PC-3 (cell line): ENCODE results near the gene C1orf53. TPM values are rescaled to one million over a fixed set of nuclear protein-coding genes. Genes with fewer than 3 reads are reported as not detected.

Experiments used
- ATAC-seq: fragments of 200-7000 bp; cut with Tn5 transposase; 2 replicates; pipeline ENCODE4 v1.9.1; 2020; ENCODE audit warnings: mild to moderate bottlenecking, moderate library complexity
- BruUV-seq: library from RNA; stranded (reverse); fragments of 400-500 nt; replicated peaks from 2 replicates; lab custom pipeline; 2021; lab: Mats Ljungman, UMichigan
- CTCF ChIA-PET: fragments of 300-600 bp; sonication (Branson Sonifier 250); formaldehyde crosslinking; loops from one replicate; lab custom pipeline; 2022; ENCODE audit warnings: antibody characterized with exemption; lab: Charles Lee
- POLR2A ChIA-PET: fragments of 300-600 bp; sonication (Branson Sonifier 250); formaldehyde crosslinking; loops from one replicate; lab custom pipeline; 2022; ENCODE audit warnings: antibody characterized with exemption; ENCODE audit not compliant: unreplicated experiment; lab: Charles Lee
- DNase-seq: peaks from one replicate; pipeline ENCODE4 v3.0.0-alpha.2; 2015
- H2AFZ ChIP-seq: fragments of 300-600 bp; sonication (generic); 2 replicates; pipeline ENCODE4 v1.6.0; 2016; ENCODE audit warnings: antibody characterized with exemption, low read length
- H3F3A ChIP-seq: fragments of 300-600 bp; sonication (generic); one replicate; pipeline ENCODE4 v1.6.0; 2017; ENCODE audit warnings: antibody characterized with exemption, low read length, control low read depth, mild to moderate bottlenecking; ENCODE audit not compliant: unreplicated experiment
- H3K27ac ChIP-seq: fragments of 300-600 bp; sonication (generic); 2 replicates; pipeline ENCODE4 v1.5.1; 2016; ENCODE audit warnings: mild to moderate bottlenecking, low read length
- H3K27me3 ChIP-seq: fragments of 300-600 bp; sonication (generic); 2 replicates; pipeline ENCODE4 v1.6.1; 2016; ENCODE audit warnings: low read length, mixed read lengths
- H3K36me3 ChIP-seq: fragments of 300-600 bp; sonication (generic); 2 replicates; pipeline ENCODE4 v1.6.1; 2016; ENCODE audit warnings: low read depth, mixed run types, low read length, mixed read lengths
- H3K4me1 ChIP-seq: fragments of 300-600 bp; sonication (generic); 2 replicates; pipeline ENCODE4 v1.5.1; 2016; ENCODE audit warnings: low read length; ENCODE audit not compliant: insufficient read depth
- H3K4me2 ChIP-seq: fragments of 300-600 bp; sonication (generic); 2 replicates; pipeline ENCODE4 v1.6.0; 2016; ENCODE audit warnings: low read length
- H3K4me3 ChIP-seq: fragments of 300-600 bp; sonication (generic); 2 replicates; pipeline ENCODE4 v1.5.1; 2016; ENCODE audit warnings: mild to moderate bottlenecking, low read length, mixed read lengths
- H3K79me2 ChIP-seq: fragments of 300-600 bp; sonication (generic); 2 replicates; pipeline ENCODE4 v1.6.1; 2017; ENCODE audit warnings: low read length, mixed read lengths
- H3K9ac ChIP-seq: fragments of 300-600 bp; sonication (generic); 2 replicates; pipeline ENCODE4 v1.6.0; 2016; ENCODE audit warnings: mild to moderate bottlenecking, low read length
- H3K9me2 ChIP-seq: fragments of 300-600 bp; sonication (generic); replicated peaks from 2 replicates; pipeline ENCODE4 v1.6.1; 2016; ENCODE audit warnings: mixed run types, low read length, mixed read lengths
- H3K9me3 ChIP-seq: fragments of 300-600 bp; sonication (generic); 2 replicates; pipeline ENCODE4 v1.6.1; 2016; ENCODE audit warnings: low read length, mixed read lengths
- H4K20me1 ChIP-seq: fragments of 300-600 bp; sonication (generic); 2 replicates; pipeline ENCODE4 v1.6.1; 2016; ENCODE audit warnings: low read length, mixed read lengths
- CTCF ChIP-seq: fragments of 300-600 bp; sonication (generic); conservative IDR thresholded peaks from 2 replicates; pipeline ENCODE4 v1.5.1; 2017; ENCODE audit warnings: antibody characterized with exemption, low read depth, mild to moderate bottlenecking, low read length
- EZH2 ChIP-seq: fragments of 300-600 bp; sonication (generic); IDR thresholded peaks from one replicate; pipeline ENCODE4 v1.6.1; 2017; ENCODE audit warnings: antibody characterized with exemption, mild to moderate bottlenecking, low read length; ENCODE audit not compliant: unreplicated experiment
- EZH2phosphoT487 ChIP-seq: fragments of 300-600 bp; sonication (generic); IDR thresholded peaks from 2 replicates; pipeline ENCODE4 v1.6.1; 2018; ENCODE audit warnings: mild to moderate bottlenecking, antibody characterized with exemption, low read length, borderline replicate concordance
- intact Hi-C: fragments of 100-400 bp; cut with micrococcal nuclease; formaldehyde crosslinking; loops from 2 replicates; pipeline ENCODE4 v1.9.0; 2023
- total RNA-seq: library from RNA; depleted of rRNA; stranded (reverse); fragments of >200 nt; gene quantifications from 2 replicates; pipeline ENCODE4 v1.2.3, GENCODE V29; 2014

Gene C1orf53
- total RNA-seq, 1 experiment from 2014 or later = 10.4 TPM

- ChIA-PET POLR2A (no interaction called here), CTCF (no interaction called here)
- intact Hi-C loops = loop anchor here (2.0 to 10.0 kb wide), 2 partner anchors 299 to 771 kb away; no protein-coding TSS in a partner anchor
- Histone ChIP-seq H3K27ac (no peak overlapping the region), H3K27me3 (no peaks in the 10 kb centered on the region), H3K4me3 (no peak overlapping the region), H3F3A (no peaks in the 10 kb centered on the region), H4K20me1 (no peaks in the 10 kb centered on the region), H3K9ac (no peak overlapping the region), H3K36me3 (no peaks in the 10 kb centered on the region), H2AFZ (no peak overlapping the region), H3K9me2 (no peaks in the 10 kb centered on the region), H3K9me3 (no peaks in the 10 kb centered on the region), H3K4me2 (no peak overlapping the region), H3K79me2 (no peaks in the 10 kb centered on the region), H3K4me1 (peaks cover 4% of the 10 kb centered on the region; the same call in 1 of the 2 replicates)
- no TSS peak for BruUV-seq
- DNase-seq (no peak), ATAC-seq (no peak)
- TF ChIP-seq EZH2 (no peak), EZH2phosphoT487 (no peak), CTCF (no peak)
Observed at GRCh38 chr1:197913495-197914276, 11.3 kb downstream of the C1orf53 start.

- ChIA-PET CTCF (interaction anchor here (0.8 to 1.0 kb wide), 2 partner anchors 296 to 395 kb away, joined by 3 read pairs; no protein-coding TSS in a partner anchor), POLR2A (no interaction called here)
- H3K9ac ChIP-seq = no peak overlapping the region
- DNase-seq = no peak
- no peak overlapping the region for H3K4me2 ChIP-seq
- H3K4me1 ChIP-seq = peaks cover 4% of the 10 kb centered on the region; the same call in 1 of the 2 replicates
- no peaks in the 10 kb centered on the region for H3F3A ChIP-seq
- ATAC-seq = no peak
- no peaks in the 10 kb centered on the region for H3K9me3 ChIP-seq
- no peaks in the 10 kb centered on the region for H3K9me2 ChIP-seq
- H3K4me3 ChIP-seq = no peak overlapping the region
- no peak overlapping the region for H3K27ac ChIP-seq
- no TSS peak for BruUV-seq
- peak overlapping the region; percentile 99; the same call in 1 of the 2 replicates for H2AFZ ChIP-seq
- H3K79me2 ChIP-seq = no peaks in the 10 kb centered on the region
- no peak for TF ChIP-seq CTCF
- no peak for TF ChIP-seq EZH2
- no peak for TF ChIP-seq EZH2phosphoT487
- no peaks in the 10 kb centered on the region for H3K27me3 ChIP-seq
- H3K36me3 ChIP-seq = no peaks in the 10 kb centered on the region
- H4K20me1 ChIP-seq = no peaks in the 10 kb centered on the region
- intact Hi-C loops = loop anchor here (2.0 to 10.0 kb wide), 2 partner anchors 300 to 770 kb away; no protein-coding TSS in a partner anchor
Observed at GRCh38 chr1:197914510-197914909, 12.1 kb downstream of the C1orf53 start.
